ENCODE data around the gene ZSWIM6.

Gene ZSWIM6

DNA sequence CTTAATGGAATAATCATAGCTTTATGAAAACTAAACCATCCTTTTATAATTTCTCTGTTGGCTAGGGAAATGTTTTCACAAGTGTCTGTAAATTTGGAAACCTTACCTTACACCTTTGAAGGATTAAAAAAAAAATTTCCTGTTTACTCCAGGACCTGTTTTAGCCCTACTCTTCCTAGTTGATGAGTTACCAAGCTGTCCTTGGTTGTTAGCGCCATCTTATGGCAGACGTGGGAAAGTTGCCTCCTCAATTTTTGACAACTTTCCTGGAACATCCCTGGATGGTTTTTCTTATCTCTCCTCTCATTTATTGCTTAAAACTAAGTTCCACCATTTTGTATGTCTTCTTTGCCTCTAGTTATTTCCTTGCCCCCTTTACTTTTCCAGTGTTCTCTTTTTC is 25.7 kb downstream of the ZSWIM6 start:
- DNase-seq (ENCODE audit: low spot score): no peak
- no peak overlapping the region for H3K4me3 ChIP-seq
- H3K27ac ChIP-seq: no peak overlapping the region
- TF ChIP-seq, protein P1, sequence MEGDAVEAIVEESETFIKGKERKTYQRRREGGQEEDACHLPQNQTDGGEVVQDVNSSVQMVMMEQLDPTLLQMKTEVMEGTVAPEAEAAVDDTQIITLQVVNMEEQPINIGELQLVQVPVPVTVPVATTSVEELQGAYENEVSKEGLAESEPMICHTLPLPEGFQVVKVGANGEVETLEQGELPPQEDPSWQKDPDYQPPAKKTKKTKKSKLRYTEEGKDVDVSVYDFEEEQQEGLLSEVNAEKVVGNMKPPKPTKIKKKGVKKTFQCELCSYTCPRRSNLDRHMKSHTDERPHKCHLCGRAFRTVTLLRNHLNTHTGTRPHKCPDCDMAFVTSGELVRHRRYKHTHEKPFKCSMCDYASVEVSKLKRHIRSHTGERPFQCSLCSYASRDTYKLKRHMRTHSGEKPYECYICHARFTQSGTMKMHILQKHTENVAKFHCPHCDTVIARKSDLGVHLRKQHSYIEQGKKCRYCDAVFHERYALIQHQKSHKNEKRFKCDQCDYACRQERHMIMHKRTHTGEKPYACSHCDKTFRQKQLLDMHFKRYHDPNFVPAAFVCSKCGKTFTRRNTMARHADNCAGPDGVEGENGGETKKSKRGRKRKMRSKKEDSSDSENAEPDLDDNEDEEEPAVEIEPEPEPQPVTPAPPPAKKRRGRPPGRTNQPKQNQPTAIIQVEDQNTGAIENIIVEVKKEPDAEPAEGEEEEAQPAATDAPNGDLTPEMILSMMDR (IDR thresholded peaks at IDR 0.05): no peak

DNA sequence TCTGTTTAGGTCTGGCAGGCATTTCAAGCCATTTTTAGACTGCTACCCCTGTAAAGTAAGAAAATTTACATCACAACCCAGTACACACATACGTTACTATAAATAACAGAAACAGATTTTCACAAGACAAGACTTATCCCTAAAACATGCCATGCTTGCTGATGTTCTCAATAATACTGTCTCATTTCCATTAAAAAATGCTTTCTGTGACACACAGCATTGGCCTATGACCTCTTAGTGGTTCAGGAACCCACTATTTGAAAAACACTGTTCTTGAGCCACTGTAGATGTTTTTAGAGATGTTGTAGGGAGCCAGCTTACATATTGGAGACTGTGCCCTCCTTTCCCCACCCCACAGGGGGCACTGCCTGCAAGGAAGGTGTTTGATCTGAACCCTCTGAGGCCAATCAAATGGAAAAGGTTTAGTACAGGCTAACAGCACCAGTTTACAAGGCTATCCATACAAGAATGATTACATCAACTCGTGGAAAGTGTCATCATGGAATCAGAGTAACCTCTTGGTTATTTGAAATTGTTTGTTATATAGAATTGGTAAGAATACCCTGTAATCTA is 30.8 kb downstream of the ZSWIM6 start:
- no peak for DNase-seq (ENCODE audit: low spot score)
- TF ChIP-seq, protein P1 (IDR thresholded peaks at IDR 0.05): no peak

DNA sequence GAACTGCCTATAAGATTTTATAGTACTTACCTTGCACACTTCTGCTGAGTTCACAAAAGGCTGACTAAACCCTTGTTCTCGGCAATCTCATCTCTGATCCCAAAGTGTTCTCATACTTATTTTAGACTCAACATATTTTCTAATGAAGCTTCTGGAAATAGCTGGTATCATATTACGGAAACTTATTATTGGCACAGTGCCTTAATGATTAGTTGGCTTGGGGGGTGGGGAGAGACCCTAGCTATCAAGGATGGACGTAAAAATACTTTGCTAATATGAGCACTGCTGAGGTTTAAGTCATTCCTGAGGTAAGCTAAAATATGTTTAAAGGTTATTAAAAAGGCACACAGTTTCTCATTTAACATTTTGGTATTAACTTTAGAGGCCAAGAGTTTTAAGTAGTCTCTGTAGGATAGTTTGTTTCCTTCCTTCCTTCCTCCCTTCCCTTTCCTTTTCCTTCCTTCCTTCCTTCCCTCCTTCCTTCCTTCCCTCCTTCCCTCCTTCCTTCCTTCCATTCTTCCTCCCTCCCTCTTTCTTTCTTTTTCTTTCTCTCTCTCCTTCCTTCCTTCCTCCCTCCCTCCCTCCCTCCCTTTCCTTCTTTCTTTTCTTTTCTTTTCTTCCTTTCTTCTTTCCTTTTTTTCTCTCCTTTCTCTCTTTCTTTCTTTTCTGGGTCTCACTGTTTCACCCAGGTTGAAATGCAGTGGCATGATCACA is 31.5 kb downstream of the ZSWIM6 start:
- TF ChIP-seq, protein P1 (IDR thresholded peaks at IDR 0.05): no peak
- DNase-seq (ENCODE audit: low spot score): no peak
- Histone ChIP-seq H3K27ac (no peak overlapping the region), H3K4me3 (no peak overlapping the region)

More for the DNA sequence above, 30.8 kb downstream of the ZSWIM6 start:
- H3K4me3 ChIP-seq: no peak overlapping the region
- H3K27ac ChIP-seq: no peak overlapping the region

DNA sequence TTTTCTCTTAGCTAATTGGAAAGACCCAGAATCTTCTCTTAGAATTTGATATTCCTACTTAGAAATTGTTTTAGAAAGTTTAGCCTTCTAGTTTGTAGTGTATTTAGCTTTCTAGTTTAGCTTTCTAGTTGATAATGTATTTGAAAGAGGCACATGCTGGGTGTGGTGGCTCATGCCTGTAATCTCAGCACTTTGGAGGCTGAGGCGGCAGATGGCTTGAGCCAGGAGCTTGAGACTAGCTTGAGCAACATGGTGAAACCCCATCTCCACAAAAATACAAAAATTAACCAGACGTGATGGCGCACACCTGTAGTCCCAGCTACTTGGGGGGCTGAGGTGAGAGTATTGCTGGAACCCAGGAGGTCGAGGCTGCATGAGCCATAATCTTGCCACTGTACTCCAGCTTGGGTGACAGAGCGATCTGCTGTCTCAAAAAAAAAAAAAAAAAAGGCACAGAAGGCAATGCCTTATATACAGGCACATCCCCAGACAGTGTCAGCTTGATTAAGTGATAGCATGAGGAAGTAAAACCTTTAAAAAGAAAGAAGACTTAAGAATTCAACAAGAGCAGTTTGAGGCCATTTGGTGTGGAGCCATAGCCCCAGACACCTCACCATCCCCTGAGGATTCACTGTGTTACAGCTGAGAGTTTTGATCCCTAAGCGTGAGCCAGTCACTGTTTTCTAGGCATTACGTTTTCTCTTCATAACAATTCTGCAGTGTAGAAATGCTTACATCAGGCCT is 34.6 kb downstream of the ZSWIM6 start:
- TF ChIP-seq, protein P1 (IDR thresholded peaks at IDR 0.05): no peak
- DNase-seq (ENCODE audit: low spot score): no peak
- Histone ChIP-seq H3K27ac (no peak overlapping the region), H3K4me3 (no peak overlapping the region)

DNA sequence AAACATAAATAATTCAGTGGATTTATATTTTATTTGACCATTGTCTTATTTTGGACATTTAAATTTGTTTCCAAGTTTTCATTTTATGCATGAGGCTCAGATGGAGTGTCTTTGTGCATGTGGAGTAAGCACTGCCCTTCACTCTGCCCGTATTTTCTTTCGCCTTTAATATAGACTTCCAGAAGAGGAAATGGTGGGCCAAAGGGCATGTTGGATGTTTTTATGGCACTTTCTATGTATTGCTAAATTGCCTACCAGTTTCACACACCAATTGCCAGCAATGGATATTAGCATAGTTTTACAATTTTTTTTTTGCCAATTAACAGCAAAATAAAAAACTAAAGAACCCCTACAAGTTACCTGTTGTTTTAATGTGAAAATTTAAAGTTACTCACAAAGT is 38.4 kb downstream of the ZSWIM6 start:
- Histone ChIP-seq H3K4me3 (no peak overlapping the region), H3K27ac (no peak overlapping the region)
- TF ChIP-seq, protein P1 (IDR thresholded peaks at IDR 0.05): no peak
- DNase-seq (ENCODE audit: low spot score): no peak

DNA sequence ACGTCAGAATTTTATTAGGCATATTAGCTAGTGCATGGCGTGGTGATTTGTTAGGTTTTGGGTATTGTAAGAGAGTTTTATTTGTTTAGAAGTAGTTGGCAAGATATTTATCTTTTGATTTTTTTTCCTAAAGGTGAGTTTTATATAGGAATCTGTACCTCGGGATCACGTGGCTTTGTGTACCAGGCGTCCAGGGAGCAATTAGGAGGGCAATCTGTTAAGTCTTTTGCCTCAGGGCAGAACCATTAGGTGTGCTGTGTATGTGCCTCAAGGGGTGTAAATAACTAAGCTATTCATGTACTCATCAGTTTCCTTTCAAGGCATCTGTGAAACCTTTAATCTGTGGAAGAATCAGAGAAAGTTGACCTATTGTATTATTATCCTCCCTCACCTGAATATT is 39.4 kb downstream of the ZSWIM6 start:
- DNase-seq (ENCODE audit: low spot score): no peak
- Histone ChIP-seq H3K4me3 (no peak overlapping the region), H3K27ac (no peak overlapping the region)
- TF ChIP-seq, protein P1 (IDR thresholded peaks at IDR 0.05): no peak
